EH (cell line): Measurements from ENCODE around the gene RIIAD1.
"Not testable (repeated sequence)": the region's sequence is repeated elsewhere in the genome, so short reads cannot be mapped to it uniquely, and the experiment has no call there.

Experiments
- DNase-seq: peaks from one replicate; pipeline ENCODE4 v3.0.0-alpha.2; 2015; ENCODE audit warnings: low read depth

Gene RIIAD1, protein sequence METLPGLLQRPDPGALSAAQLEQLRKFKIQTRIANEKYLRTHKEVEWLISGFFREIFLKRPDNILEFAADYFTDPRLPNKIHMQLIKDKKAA

DNA sequence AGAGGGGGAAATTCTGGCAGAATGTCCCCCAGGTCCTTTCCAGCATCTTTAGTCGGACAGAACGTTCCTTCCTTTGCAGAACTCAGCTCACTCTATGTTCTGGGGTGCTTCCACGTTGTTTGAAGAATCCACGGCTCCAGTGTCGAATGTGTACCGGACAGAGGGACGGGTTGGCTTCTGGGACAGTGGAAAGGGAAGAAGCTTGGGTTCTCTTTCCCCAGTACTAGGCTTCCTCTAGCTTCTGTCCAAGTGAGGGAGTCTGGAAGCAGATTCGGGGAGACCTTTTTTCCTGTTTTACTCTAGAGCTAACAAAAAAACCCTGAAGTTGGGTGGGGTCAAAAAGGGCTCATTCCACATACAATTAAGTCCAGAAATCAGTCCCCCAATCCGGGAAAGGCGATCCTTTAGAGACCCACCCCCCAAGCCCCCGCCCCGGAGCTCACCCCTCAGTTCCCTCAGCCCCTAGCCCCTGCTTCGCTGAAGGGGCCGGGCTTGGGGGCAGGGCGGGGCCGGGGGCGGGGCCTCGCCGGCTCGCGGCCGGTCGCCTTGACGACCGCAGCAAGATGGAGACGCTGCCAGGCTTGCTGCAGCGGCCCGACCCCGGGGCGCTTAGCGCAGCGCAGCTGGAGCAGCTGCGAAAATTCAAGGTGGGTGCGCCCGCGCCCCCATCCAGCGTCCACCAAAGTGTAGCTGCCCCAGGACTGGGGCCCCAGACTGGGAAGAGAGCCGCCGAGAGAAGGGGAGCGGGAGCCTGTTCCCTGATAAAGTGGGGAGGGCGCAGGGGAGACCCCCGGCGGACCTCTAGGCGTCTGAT is at the start of gene RIIAD1:
TSS of gene RIIAD1 (plus strand) at position 549 of the 814 bp plus-strand sequence. CDS start at position 564, 15 bp downstream.
- DNase-seq: peak; percentile 49

DNA sequence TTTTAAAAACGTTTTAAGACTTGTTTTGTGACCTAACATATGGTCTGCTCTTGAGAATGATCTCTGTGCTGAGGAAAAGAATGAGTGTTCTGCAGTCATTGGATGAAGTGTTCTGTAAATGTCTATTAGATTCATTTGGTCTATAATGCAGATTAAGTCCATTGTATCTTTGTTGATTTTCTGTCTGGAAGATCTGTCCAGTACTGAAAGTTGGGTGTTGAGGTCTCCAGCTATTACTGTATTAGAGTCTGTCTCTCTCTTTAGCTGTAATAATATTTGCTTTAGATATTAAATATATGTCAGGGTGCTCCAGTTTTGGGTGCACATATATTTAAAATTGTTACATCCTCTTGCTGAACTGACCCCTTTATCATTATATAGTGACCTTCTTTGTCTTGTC is 47.9 kb upstream of the RIIAD1 start:
- no peak for DNase-seq

DNA sequence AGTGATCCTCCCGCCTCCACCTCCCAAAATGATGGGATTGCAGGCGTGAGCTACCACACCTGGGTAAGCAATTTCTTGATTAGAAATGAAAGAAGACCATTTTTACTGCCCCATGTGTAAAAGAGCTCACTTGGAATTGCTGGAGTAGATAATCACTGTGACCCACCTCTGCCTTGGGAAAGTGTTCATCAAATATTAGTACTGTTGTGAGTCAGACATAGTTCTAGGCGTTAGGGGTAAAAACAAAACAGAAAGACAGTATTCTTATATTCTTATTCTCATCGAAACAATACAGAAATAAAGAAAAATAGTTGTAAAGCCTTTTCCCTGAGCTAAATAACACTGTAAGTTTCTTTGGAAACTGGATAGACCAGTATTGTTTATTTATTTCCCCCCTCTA is 40.9 kb upstream of the RIIAD1 start:
- DNase-seq: peak; percentile 58

DNA sequence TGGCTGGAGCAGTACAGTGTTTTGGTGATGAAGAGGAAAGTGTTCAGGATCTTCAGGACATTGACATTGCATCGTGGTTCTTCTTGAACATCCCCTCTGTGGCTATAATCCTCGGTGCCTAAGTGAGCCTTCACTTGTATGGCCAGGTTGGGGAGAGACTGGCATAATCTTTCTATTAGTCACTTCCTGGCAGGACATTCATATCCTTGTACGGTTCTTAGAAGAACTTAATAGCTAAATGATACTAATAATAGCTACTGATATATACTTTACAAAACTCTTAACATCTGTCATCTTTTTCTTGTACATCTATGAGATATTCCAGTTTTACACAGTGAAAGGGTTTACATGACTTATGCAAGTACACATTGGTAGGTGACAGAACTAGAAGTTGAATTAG is 40.5 kb upstream of the RIIAD1 start:
- peak; percentile 94 for DNase-seq

DNA sequence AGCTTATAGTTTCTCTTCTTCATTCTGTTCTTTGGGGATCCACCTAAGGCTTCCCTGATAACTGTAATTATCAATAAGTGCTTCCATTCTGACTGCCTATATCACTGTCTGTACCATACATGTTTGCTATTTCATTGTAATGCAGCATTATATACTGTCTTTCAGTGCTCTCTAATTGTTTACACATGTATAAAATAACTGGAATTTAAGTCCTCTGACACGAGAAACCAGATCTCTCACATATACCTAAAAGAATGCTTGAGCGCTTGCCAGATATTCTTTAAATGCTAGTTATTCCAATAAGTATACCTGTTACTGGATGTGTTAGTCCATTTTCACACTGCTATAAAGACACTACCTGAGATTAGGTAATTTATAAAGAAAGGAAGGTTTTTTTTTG is 39.4 kb upstream of the RIIAD1 start:
- peak; percentile 33 for DNase-seq

DNA sequence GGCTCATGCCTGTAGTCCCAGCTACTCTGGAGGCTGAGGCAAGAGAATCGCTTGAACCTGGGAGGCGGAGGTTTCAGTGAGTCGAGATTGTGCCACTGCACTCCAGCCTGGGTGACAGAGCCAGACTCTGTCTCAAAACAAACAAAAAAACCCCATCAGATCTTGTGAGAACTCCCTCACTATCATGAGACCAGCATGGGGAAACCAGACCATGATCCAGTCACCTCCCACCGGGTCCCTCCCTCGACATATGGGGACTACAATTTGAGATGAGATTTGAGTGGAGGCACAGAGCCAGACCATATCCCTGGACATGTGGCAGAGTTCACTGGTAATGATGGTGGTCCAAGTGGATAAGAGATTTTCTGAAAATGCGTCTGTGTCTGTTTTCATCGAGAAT is 38.4 kb upstream of the RIIAD1 start:
- DNase-seq: not testable (repeated sequence)

DNA sequence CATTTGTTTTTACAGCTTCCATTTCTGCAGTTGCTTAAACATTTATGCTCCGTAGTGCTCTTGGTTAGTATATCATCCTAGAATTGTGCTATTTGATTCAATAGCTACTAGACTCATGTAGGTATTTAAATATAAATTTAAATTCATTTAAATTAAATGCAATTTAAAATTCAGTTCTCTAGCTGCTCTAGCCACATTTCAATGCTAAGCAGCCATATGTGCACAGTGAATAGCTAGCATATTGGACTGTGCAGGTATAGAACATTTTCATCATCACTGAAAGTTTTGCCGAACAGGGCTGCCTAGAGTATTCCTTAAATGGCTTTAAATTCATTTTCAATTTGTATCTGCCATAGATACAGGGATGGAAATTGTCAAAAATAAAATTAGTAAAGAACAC is 37.2 kb upstream of the RIIAD1 start:
- no peak for DNase-seq

DNA sequence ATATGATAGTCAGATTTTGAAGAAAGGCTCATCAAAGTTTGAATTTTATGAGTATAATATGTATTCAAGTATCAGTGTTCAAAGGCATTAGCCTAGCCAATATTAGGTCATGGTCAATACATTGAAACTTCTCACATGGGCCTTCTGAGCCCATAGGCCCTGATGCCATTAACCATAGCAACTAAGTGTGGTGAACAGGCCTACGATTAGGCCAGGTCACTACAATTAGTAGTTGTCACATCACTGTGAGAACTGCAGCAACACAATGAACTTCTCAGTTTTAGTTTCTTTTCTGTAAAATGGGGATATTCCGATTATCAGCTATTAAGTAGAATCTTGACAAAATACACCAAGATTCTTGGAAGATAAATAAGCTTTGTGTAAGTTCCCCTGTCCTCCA is 34.8 kb upstream of the RIIAD1 start:
- no peak for DNase-seq

DNA sequence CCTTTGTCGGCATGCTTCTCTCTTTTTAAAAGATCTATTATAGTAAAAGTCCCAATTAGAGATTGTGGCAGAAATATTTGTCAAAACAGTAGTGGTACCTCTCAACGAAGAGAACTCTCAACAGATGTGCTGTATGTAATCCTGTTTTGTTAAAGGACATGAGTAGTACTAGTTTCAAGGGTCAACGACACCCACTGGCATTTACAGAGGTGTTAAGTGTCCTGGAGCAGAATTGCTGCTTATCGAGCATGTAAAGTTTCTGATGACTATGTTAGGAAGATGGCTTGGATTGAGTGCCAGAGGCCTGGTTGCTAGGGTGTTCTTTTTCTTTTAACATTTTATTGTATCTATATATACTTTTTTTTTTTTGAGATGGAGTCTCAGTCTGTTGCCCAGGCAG is 31.8 kb upstream of the RIIAD1 start:
- DNase-seq: no peak

DNA sequence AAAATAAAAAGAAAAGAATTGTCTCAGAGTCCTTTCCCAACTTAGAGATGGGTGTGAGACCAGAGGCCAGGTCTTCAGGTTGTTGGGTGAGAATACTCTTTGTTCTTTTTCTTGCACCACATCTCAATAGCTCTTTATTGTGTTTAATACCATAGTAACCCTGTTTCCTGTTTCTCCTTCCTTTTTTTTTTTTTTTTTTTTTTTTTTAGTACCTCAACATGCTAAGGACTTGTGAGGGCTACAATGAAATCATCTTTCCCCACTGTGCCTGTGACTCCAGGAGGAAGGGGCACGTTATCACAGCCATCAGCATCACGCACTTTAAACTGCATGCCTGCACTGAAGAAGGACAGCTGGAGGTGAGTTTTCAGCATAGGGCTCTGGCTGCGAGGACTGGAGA is 29.1 kb upstream of the RIIAD1 start:
- no peak for DNase-seq

DNA sequence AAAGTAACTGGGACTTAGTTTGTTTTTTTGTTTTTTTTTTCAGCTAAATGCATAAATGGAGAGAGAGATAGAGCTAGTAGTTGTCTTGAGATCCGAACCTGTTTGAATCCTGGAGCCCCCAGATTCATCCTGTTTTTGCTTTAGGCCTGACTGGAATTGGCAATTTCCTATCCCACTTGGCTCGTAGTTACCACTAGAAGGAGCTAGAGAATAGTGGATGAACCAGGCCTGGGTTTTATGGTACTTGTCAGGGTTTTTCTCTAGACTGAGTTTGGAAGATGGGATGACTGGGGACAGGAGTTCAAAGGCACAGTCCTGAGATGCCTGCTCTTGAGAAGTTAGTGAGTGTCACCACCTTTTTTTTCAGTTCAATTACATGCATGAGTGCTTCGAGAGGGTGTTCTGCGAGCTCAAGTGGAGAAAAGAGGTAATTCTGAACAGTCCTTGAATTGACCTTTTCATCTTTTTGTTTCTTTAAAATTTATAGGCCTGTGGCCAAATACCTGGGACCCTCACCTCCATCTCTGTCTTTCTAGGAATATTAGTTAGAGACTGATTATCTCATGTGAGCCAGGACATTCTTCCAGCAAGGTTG is 28.2 kb upstream of the RIIAD1 start:
- peak; percentile 56 for DNase-seq

DNA sequence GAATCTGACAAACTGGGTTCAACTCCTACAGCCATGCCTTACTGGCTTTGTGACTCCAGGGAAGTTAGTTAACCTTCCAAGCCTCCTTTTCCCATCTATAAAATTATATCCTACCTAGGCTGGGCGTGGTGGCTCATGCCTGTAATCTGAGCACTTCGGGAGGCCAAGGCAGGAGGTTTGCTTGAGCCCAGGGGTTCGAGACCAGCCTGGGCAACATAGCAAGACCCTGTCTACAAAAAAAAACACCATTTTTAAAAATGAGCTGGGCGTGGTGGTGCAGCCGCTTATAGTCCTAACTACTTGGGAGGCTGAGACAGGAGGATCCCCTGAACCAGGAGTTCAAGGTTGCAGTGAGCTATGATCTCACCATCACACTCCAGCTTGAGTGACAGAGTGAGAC is 19.8 kb upstream of the RIIAD1 start:
- DNase-seq: no peak

DNA sequence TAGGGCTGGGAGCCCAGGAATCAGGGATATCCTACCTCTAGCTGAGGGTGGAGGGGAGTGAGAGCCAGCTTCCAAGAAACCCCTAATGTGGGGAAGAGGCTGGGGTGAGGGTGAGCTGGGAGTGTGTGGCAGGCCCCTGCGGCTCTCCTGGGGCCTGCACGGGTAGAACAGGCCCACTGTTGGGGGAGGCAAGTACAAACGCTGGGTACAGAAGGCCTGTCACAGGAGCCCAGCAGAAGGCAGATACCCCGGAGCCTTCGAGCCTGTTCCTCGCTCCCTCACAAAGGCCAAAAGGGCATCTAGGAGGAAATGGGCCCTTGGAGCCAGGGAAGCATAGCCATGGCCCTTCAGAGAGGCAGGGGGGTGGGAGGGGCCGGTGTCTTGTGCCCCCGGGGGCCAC is 18.4 kb upstream of the RIIAD1 start:
- no peak for DNase-seq

DNA sequence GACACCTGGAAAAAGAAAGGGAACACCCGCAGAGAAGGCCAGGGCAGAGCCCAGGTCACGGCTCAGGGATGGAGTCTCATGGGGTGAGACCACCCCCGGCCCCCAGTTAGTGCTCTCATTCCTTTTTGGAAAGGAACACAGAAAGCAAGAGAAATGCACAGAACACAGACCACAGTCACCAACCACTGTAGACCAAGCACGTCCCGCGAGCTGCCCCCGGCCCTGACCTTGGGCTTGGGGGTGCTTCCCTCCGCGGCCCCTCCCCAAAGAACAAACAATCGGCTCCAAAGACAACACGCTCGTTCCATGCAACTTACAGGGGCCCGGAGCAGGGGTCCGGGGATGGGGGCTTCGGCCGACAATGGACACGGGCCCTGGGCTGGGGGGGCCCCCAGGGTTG is 17.5 kb upstream of the RIIAD1 start:
- no peak for DNase-seq

DNA sequence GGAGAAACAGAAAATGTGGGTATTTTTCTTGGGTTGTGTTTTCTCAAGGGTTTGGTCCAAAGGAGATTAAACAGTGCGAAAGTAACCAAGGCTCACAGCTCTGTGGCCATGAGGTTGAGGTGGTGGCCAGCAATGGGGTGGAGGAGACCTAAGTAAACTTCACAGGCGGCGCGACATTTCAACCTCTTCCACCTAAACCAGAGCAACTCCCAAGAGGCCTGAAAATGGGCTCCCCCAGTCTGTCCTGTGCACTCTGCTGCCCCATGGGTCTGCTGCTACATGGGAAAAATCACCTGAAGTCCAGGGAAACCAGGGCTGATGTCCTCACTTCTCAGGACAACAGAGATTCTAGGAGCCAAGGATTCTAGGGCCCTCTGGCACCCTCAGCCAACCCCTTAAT is 17.1 kb upstream of the RIIAD1 start:
- DNase-seq: no peak

DNA sequence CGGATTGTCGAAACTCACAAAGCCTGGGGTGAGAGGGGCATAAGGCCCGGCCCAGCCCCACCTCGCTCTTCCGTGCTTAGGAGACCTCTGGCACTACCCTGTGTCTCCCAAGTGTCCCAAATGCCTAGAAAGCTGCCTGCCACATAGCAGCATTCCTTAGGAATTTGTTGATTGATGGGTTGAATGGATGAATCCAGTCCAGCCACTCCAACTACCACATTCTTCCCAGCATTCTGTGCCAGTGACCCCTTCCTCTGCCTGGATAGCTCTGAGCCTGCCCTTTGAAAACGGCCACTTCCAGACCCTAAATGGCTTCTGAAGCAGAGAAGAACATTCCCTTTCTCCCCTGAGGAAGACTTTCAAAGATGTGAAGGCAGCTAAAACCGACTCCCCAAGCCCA is 16.2 kb upstream of the RIIAD1 start:
- DNase-seq: no peak

DNA sequence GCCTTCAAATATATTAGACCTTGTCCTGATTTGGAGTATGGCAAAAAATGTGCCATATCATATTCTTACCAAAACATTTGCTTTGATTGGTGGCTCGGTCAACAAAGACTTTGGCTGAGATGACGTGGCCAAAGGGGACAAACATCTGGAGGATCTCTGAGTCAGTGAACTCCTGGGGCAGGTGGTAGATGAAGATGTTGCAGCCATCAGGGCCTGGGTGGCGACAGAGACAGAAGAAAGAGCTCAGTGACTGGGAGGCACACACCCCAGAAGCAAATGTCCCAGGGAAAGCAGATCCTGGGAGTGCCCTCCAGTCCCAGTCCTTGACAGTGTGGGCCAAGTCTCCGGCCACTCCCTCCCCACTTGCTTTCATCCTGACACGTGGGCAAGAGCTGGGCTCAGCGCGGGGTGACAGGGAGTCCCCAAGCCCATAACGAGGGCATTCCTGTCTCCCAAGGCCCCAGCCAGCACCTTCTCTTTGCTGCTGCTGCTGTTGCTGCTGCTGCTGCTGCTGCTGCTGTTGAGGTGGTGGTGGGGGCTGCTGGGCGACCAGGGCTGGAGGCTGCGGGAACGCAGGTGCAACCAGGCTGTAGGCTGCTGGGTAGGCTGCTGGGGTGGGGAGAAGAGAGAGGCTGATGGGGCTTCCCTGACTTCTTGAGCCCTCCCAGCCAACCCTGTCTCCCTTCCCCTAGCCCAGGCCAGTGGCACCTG is 15.4 kb upstream of the RIIAD1 start:
- DNase-seq: no peak

DNA sequence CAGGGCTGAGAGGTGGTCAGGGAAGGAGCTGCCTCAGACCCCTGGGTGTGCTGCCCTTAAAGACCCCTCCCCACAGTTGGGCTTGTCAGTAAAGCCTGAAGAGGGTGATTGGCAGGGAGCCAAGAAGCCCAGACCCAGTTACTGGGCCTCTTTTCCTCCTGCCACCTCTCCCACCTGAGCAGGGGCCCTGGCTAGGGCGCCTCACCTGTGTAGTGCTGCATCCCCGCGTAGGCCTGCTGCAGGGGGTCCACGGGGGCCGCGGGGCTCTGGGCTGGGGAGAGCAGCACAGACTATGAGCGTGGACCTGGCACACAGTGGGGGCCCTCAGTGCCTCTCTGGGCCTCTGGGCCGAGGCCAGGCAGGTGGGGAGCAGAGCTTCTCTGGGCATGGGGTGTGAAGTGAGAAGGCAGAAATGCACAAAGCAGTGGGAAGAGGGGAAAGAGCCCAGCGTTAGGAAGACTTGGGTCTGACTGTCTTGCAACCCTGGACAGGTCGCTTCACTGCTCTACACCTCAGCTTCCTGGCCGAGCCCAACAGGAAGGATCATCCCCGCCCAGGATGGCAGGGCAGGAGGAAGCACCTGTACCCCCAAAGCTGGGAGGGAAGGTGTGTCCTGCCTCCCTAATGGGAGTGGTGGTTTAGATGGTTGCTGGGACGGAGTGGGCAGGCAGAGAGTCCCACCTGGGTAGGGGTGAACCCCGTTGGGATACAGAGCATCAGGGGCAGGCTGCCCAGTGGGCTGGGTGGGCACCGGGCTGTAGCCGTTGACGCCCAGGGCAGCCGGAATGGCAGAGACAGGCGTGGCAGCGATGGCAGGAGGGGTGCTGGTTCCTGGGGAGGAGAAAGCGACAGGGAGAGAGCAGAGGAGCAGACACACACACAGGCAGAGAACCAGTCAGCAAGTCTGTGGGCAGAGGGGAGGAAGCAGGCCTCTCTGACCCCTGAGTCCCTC is 14.6 kb upstream of the RIIAD1 start:
- no peak for DNase-seq

DNA sequence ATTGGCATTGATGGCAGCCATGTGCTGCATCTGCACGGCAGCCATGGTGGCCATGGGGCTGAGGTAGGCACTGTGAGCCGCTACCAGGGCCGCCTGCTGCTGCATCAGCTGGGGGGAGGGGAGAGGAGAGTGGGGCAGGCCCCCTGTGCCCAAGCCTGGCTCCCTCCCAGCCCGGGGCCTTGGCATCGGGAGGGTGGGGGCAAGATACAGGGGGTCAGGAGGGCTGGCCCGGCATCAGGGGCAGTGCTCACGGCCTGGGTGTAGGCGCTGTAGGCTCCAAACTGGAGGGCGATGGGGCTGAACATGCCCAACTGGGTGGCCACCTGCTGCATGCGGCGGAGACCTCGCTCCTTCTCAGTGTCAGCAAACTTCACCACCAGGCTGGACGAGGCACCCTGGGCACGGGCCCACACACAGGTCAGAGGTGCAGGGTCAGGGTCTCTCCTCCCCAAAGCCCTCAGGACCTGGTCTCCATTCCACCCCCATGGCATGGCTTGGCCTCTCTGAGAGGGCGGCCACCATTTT is 13.7 kb upstream of the RIIAD1 start:
- no peak for DNase-seq

DNA sequence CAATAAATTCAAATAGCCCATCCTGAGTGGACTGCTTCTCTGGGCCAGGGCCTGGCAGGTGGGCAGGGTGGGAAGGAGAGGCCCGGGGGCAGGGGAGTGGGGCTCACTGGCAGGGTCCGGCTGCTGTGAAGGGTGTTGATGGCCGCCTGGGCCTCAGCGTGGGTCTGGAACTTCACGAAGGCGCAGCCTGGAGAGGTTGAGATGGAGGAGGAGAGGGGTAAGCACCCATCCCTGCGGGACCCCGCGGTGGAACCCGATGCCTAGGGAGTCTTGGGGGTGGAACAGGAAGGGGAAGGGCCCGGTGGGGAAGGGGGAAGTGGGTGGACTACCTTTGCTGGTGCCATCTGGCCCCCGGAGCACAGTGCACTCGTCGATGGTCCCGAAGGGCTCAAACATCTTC is 12.4 kb upstream of the RIIAD1 start:
- no peak for DNase-seq

DNA sequence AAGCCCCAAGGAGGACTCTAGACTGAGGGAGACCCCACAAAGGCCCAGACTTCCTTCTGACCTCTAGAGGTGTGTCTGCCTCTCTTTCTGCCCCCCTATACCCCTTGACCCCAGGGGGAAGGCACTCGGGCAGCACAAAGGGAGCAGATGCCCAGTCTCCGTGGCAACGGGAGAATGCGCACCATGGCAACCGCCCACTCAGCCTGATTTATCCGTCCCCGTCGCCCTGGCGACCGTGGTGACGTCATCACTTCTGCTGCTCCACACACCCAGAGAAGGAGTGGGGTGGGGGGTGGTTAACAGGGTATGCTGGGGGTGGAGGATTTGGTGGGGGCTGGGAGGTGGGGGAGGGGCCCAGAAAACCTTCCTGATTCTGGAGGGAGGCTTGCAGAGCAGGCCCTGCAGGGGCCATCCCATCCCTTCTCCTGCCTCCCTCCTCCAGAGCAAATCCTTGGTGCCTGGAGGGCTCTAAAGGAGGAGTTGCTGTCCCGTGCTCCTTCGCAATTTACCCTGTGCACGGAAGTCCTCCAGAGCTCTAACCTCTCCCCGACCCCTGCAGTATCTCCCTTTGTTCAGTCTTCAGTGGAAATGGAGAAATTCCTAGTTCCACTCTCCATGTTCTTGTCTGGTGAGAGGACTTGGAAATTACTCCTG is 11.0 kb upstream of the RIIAD1 start:
- DNase-seq: peak; percentile 42
